Adrenal gland (tissue), 5 donors: ENCODE data around the gene PKNOX2.

ENCODE experiments used
- POLR2A ChIP-seq, 2 donors: fragments of 450-650 bp; IDR thresholded peaks; one replicate each; pipeline ENCODE4 v1.6.1; 2017; ENCODE audit warnings: antibody characterized with exemption in 2 of 2, mild to moderate bottlenecking in 2 of 2, moderate library complexity in 1 of 2
- TF ChIP-seq, protein P1 (sequence below), 6 experiments: fragments of 450-650 bp in 4 of 6; fragments of 200-600 bp in 2 of 6; sonication (generic) in 1 of 6; IDR thresholded peaks; 1 replicate in 5 of 6; 2 replicates in 1 of 6; pipeline versions ENCODE4 v1.5.1 to v1.8.0; 2016 to 2021; ENCODE audit warnings: antibody characterized with exemption in 6 of 6, mild to moderate bottlenecking in 2 of 6, moderate library complexity in 1 of 6
- donor health status: DM: no; HTN: no; CAD: no.

- TF ChIP-seq, protein P1, sequence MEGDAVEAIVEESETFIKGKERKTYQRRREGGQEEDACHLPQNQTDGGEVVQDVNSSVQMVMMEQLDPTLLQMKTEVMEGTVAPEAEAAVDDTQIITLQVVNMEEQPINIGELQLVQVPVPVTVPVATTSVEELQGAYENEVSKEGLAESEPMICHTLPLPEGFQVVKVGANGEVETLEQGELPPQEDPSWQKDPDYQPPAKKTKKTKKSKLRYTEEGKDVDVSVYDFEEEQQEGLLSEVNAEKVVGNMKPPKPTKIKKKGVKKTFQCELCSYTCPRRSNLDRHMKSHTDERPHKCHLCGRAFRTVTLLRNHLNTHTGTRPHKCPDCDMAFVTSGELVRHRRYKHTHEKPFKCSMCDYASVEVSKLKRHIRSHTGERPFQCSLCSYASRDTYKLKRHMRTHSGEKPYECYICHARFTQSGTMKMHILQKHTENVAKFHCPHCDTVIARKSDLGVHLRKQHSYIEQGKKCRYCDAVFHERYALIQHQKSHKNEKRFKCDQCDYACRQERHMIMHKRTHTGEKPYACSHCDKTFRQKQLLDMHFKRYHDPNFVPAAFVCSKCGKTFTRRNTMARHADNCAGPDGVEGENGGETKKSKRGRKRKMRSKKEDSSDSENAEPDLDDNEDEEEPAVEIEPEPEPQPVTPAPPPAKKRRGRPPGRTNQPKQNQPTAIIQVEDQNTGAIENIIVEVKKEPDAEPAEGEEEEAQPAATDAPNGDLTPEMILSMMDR (IDR thresholded peaks at IDR 0.05), result no peak
- no peak for TF ChIP-seq POLR2A (IDR thresholded peaks at IDR 0.05)
Observed at GRCh38 chr11:125163431-125164063, 1.0 kb upstream of the PKNOX2 start.
